Fibroblast of peridontal ligament (primary cell): ENCODE results near the gene SYP.
"Not testable (repeated sequence)": the region's sequence is repeated elsewhere in the genome, so short reads cannot be mapped to it uniquely, and the experiment has no call there.

Experiments used
- DNase-seq: peaks from one replicate; pipeline ENCODE4 v3.0.0-alpha.2; 2010; ENCODE audit errors: extremely low read depth

Gene SYP

DNA sequence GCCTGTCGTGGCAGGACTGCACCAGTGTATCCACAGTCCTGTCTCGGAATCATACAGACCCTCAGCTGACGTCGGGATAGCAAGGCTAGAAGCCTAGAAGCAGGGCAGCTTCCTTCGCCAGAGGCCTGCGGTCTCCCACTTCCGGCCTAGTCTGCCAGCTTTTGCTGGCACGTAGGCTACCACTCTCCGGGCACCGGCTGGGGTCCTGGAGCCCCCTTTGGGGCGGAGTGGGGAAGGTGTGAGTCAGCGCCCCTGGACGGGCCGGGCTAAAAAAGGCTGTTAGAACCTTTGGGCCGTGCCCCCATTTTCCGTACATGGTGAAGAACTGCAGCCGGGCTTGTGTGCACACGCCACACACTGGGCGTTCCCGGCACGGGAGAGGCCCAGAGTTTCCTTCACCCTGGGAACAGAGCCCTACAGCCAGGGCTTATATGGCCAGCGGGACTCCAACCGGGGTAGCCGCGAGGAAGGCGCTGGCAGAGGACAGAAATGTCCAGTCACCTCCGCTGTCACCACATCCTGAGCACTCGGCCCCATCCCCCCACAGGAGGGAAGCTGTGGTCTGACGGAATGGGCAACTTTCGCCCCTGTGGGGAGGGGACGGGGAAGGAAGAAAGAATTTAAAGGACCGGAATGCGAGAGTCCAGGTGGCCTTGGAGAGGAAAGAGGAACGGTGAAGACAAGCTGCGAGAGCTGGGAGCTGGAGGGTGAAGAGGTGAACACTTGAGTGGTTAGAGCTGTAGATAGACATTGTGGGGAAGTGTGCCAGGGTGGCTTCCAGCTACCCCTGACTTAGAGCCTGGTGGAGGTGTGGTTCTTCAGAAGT lies 32.9 kb downstream of the SYP start:
- peak; percentile 81 for DNase-seq

DNA sequence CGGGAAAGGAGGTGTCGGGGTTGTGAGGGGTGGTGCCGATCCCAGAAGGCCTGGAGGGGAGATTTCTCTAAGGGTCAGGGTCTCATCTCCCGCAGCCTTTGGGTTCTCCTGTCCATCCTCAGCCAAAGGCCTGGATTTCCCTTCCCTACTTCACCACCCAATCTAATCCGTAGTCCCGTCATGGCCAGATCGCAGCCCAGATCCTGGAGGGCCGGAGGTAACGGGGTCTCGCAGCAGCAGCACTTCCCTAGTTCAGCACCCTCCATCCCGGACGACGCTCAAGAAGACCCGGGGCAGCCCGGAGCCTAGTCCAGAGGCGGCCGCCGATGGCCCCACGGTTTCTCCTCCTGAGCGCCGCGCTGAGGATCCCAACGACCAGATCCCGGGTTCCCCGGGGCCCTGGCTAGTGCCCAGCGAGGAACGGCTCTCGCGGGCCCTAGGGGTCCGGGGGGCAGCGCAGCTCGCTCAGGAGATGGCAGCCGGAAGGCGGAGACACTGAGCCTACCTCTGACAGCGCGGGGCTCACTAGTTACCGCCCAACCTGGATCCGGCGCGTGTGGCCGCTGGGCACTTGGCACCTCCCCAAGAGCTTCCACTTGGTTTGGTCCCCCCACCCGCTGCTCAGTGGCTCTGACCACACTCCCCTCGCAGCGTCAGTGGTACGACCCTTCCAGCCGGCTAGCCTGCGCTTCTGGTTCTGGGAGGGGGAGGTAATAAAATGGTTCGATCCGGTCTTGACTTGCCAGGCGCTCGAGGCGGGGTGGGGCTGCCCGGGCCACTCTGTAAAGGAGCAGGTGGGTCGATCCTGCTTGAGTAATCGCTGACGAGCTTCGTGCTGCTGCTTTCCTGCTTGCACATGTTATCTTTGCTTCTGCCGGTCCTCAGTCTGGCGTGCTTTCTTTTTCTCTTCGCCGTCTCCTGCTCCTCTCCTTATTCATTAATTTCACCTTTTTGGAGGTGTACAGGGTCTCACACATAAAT lies 33.8 kb downstream of the SYP start:
- peak; percentile 49 for DNase-seq

DNA sequence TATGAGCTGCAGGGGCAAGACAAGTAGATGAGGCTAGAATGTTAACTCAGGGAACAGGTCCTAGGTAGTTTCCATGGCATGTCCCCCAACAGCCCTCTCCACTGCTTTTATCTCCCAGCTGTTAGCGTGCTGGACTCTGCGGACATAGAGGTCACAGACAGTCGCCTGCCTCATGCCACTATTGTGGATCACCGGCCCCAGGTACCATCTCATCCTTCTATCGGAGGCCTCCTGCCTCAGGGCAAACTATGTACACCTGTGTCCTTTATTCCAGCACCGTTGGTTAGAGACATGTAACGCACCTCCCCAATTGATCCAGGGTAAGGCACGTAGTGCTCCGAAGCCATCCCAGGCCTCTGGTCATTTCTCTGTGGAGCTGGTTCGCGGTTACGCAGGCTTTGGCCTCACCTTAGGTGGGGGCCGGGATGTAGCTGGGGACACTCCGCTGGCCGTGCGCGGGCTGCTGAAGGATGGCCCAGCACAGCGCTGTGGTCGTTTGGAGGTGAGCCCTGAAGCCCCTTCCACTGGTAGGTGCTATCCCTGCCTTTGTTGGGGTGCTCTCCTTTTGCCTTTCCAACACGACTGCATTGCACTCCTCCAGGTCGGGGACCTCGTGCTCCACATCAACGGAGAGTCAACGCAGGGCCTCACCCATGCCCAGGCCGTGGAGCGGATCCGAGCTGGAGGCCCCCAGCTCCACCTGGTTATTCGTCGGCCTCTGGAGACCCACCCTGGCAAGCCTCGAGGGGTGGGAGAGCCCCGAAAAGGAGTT lies 35.2 kb downstream of the SYP start:
- DNase-seq, result no peak

DNA sequence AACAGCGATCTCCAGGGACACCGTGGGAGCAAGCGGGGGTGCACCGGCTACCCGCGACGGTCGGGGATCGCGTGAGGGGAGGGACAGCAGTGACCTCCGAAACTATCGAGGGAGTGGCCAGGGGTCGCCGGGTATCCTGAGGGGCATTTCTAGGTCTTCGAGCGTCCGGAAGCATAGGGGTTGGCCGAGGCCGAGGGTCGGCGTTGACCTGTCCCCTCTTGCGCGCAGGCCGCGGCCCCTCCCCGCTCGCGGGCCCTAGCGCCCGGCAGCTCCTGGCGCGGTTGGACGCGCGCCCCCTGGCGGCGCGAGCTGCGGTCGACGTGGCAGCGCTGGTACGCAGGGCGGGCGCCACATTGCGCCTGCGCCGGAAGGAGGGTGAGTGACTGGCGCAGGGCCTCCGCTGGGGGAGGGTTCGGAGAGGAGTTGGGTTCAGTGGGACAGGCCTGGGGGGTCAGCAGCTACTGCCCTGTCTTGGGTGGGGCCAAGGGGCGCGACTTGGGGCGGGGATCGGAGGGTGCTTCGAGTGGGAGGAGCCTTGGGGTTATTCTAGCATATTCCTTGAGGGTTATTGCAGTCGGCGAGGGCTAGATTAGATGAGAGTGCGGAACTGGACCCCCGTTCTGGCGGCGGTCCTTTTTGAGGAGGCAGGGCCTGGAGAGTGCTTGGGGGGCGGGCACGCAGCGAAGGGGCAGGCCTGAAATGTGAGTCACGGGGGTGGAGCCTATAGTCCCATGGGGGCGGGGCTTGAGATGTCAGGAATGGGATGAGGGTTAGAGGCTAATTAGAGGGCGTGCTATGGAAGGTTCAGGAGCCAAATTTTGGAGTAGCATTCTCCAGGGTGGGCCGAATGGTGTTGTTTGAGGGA lies 36.2 kb downstream of the SYP start:
- DNase-seq, result peak; percentile 74

DNA sequence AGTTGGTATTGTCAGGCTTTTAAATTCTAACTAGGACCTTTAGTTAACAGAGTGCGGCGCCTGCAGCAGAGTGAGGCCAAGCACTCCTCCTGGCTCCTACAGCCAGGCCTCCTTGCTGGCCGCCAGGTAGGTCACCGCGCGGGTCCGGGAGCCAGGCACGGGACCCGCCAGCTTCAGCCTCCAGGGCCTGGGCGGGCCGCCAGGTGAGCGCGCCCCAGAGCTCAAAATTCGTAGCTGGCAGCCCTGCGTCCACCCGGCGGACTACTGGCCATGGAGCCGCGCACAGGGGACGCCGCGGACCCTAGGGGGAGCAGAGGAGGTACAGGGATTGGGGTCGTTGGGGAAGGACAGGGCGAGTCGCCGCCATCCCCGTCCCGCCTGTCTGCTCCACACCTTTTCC lies 37.4 kb downstream of the SYP start, which contains the start of gene MAGIX:
MAGIX (plus strand) TSS at position 139 of the 400 bp plus-strand sequence; CDS start at position 271, 132 bp downstream.
- DNase-seq, result no peak

DNA sequence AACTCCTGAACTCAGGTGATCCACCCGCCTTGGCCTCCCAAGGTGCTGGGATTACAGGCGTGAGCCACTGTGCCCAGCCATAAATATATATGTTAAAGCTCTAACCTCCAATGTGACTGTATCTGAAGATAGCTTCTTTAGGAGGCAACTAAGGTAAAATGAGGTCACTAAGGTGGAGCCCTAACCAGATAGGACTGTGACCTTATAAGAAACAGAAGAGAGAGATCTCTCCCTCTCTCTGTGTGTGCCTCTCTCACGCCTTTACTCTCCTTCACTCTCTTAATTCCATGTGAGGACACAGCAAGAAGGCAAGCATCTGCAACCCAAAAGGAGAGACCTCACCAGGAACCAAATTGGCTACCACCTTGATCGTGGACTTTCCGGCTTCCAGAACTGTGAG lies 38.4 kb downstream of the SYP start:
- no peak for DNase-seq

DNA sequence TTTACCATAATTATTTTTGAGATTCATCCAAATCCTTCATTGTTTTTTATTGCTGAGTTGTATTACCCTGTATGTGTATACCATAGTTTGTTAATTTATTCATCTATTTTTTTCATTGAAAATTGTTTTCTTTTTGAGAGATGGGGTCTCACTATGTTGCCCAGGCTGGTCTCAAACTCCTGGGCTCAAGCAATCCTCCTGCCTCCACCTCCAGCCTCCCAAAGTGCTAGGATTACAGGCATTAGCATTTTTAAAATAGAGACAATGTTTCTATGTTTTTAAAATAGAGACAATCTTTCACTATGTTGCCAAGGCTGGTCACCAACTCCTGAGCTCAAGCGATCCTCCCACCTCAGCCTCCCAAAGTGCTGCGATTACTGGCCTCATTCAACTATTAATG lies 39.1 kb downstream of the SYP start:
- DNase-seq, result no peak

DNA sequence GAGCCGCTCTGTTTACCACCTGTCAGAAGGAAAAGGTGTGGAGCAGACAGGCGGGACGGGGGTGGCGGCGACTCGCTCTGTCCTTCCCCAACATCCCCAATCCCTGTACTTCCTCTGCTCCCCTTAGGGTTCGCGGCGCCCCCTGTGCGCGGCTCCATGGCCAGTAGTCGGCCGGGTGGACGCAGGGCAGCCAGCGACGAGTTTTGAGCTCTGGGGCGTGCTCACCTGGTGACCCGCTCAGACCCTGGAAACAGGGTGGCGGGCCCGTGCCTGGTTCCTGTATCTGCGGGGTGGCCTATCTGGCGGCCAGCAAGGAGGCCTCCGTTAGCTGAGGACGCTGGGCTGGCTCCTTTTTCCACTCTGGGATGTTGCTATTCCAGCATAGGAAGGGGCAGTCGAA lies 42.8 kb downstream of the SYP start:
- DNase-seq, result no peak

DNA sequence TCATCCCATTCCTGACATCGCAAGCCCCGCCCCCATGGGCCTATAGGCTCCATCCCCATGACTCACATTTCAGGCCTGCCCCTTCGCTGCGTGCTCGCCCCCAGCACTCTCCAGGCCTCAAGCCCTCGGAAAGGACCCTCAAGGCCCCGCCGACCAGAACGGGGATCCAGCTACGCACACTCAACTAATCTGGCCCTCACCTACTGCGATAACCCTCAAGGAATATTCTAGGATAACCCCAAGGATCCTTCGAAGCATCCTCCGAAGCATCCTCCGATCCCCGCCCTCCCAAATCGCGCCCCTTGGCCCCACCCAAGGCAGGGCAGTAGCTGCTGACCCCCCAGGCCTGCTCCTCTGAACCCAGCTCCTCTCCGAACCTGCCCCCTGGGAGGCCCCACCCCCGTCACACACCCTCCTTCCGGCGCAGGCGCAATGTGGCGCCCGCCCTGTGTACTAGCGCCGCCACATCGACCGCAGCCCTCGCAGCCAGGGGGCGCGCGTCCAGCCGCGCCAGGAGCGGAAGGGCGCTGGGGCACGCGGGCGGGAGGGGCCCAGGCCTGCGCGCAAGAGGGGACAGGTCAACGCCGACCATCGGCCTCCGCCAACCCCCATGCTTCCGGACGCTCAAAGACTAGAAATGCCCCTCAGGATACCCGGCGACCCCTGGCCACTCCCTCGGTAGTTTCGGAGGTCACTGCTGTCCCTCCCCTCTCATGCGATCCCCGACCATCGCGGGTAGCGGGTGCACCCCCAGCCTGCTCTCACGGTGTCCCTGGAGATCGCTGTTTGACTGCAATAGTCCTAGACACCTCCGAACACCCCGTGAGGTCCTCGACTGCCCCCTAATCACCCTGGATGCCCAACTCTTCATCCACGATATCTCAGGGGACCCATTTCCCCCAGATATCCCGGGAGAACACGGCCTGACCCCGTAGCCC lies 43.8 kb downstream of the SYP start:
- DNase-seq, result peak; percentile 84

DNA sequence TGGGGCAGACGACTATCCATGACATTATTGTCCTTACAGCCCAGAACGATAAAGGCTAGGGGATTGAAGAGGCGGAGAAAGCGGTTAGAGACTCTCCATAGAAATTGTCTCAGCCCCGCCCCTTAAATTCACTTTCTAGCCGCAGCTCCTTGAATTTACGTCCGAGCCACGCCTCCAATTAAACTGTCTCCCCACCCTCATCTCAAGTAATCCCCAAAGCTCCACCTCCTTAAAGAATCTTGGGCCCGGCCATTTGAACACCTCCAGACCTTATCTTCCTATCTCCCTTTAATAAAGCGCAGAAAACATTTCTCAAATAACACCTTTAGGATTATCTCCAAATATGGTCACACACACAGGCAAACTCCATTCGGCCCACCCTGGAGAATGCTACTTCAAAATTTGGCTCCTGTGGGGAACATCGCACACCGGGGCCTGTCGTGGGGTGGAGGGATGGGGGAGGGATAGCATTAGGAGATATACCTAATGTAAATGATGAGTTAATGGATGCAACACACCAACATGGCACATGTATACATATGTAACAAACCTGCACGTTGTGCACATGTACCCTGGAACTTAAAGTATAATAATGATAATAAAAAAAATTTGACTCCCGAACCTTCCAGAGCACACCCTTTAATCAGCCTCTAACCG lies 44.6 kb downstream of the SYP start:
- peak; percentile 65 for DNase-seq

DNA sequence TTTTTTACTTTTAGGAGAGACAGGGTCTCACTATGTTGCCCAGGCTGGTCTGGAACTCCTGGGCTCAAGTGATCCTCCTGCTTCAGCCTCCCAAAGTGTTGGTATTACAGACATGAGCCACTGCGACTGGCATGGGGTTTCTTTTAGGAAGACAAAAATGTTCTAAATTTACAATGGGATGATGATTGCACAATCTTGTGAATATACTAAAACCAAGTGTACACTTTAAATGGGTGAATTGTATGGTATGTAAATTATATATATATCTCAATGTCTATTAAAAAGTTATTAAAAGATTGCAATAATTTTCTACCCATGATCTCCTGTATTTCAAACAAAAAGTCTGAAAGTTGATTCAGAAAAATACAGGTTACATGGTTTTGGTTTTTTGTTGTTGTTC lies 46.5 kb downstream of the SYP start:
- no peak for DNase-seq

DNA sequence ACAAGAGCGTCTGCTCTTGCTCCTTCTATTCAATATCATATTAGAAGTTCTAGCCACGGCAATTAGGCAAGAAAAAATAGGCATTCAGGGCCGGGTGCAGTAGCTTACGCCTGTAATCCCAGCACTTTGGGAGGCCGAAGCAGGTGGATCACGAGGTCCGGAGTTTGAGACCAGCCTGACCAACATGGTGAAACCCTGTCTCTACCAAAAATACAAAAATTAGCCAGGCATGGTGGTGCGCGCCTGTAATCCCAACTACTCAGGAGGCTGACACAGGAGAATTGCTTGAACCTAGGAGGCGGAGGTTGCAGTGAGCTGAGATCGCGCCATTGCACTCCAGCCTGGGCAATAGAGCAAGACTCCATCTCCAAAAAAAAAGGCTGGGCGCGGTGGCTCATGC lies 50.7 kb downstream of the SYP start:
- not testable (repeated sequence) for DNase-seq

DNA sequence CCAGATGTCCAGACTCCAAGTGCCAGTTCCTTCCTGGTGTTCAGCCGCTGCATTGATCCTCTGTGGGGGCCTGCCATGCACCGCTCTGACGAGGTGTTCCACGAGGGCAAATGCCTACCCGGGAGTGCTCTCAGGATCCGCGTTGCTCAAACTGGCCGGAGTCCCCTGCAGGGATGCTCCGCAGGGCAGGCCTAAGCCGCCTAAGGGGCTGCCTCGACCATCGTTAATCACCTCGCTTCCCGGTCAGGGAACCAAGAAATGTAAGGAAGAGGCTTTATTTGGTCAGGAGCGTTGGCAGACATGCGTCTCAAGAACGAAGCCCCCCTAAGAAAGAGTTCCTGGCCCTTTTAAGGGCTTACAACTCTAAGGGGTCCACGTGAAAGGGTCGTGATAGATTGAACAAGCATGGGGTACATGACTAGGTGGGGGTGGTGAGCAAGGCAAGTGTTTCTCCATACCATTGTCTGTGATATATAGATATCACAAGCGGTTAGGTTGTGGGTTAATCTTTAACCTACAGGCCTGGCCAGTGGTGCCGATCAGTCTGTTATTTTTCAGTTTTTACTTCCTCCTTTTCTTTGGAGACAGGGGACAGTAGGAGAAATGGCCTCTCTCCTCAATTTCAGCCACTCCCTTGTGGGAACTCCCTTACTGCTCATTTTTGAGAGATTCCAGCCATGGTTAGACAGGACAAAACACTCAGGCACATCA lies 51.4 kb downstream of the SYP start:
- not testable (repeated sequence) for DNase-seq

DNA sequence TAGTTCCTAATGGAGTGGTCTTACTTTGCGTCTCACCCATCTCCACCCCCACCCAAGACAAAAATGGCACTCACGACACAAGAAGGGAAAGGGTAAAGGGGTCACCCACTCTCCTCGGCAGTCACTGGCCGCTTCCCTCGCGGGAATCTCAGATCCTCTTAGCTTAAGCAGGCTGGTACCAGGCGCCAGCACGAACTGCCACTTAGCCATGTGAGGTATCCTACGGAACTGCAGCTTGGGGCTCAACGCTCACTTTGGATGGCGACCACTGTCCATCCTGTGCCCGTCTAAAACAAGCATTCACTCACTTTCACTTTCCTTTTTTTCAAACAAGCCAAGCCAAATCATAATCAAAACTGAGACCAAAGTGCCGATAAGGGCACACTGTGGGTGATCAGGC lies 52.1 kb downstream of the SYP start:
- DNase-seq, result no peak

DNA sequence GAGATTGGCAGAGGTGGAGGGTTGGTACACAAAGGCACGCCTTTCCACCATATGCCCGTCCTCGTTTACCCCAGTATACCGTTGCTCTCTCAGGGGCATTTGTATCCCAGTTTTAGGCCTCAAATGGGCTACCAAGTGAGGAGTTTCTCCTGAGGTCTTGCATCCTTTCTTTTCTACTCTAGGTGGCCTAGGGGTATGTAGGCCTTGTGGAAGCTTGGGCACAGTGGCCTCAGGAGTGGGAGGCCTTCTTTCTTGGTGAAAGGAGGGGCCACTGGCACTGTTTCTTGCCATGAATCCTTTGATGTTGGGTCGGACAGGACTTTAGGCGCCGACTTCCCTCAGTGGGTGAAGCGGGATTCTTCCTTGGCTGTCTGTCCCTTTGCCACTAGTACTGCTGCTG lies 52.7 kb downstream of the SYP start:
- no peak for DNase-seq

DNA sequence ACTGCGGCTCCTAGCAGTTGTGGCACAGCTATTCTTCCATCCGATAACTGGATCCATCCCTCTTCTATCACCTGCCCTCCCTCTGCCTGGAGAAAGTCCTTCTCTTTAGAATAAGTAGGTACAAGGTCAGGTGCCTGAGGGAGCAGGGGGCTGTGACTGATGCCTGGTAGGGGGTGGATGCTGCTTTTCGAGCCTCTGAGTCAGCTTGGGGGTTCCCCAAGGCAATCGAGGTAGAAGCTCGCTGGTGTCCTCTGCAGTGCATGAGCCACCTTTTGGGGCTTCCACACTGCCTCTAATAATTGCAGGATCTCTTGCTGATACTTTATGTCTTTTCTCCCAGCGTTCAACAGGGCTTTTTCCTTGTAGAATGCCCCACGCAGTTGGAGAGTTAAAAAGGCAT lies 56.8 kb downstream of the SYP start:
- DNase-seq, result not testable (repeated sequence)

DNA sequence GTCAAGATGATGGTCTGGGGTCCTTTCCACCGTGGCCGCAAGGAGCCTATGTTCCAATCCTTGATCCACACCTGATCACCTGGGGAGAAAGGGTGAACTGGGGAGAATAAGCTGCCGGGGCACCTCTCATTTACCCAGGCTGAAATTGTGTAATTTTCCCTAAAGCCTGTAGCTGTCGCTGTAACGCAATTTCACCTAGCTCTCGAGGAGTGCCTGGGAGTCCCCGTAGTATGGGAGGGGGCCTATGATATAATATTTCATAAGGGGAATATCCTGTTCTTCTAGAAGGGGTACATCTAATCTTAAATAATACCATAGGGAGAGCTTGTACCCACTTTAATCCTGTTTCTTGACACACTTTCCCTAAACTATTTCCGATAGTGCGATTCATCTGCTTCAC lies 57.7 kb downstream of the SYP start:
- not testable (repeated sequence) for DNase-seq

DNA sequence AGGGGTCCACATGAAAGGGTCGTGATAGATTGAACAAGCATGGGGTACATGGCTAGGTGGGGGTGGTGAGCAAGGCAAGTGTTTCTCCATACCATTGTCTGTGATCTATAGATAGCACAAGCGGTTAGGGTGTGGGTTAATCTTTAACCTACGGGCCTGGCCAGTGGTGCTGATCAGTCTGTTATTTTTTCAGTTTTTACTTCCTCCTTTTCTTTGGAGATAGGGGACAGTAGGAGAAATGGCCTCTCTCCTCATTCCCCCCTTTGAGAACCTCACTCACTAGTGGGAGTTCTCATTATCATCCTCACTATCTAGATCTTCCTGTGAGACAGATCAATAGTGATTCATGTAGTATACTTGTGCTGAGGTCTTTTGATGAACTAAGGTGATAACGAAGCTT lies 60.3 kb downstream of the SYP start:
- DNase-seq, result no peak
